CD14-positive monocyte (primary cell): ENCODE measurements around the gene FLOT1. TPM values are rescaled to one million over a fixed set of nuclear protein-coding genes. Genes with fewer than 3 reads are reported as not detected.
A peak's percentile ranks its signal among the peaks of the same experiment; 100 is the strongest.

Experiments used
- DNase-seq, 3 donors: peaks; one replicate each; pipeline ENCODE4 v3.0.0-alpha.2; 2011 to 2022
- H2AFZ ChIP-seq: 2 replicates; pipeline ENCODE4 v1.6.0; 2012; ENCODE audit warnings: mild to moderate bottlenecking, low read depth, low read length, inconsistent platforms; ENCODE audit not compliant: insufficient read depth, poor library complexity, severe bottlenecking
- H3K27ac ChIP-seq, 2 donors: 1 replicate in 1 of 2; 2 replicates in 1 of 2; pipeline ENCODE4 v1.5.1; 2012 to 2013; ENCODE audit warnings: low read length in 2 of 2, control low read depth in 1 of 2, inconsistent platforms in 1 of 2, low read depth in 1 of 2, mild to moderate bottlenecking in 1 of 2
- H3K27me3 ChIP-seq, 2 donors: one replicate each; pipeline versions ENCODE4 v1.6.0 to v1.6.1; 2011 to 2013; ENCODE audit warnings: low read length in 2 of 2; ENCODE audit not compliant: control insufficient read depth in 2 of 2, insufficient read depth in 2 of 2
- H3K36me3 ChIP-seq, 2 donors: replicated peaks in 1 of 2; 1 replicate in 1 of 2; 2 replicates in 1 of 2; pipeline versions ENCODE4 v1.5.1 to v1.6.1; 2012 to 2013; ENCODE audit warnings: low read length in 2 of 2, control low read depth in 1 of 2, inconsistent platforms in 1 of 2, mild to moderate bottlenecking in 1 of 2; ENCODE audit not compliant: insufficient read depth in 2 of 2, control insufficient read depth in 1 of 2
- H3K4me1 ChIP-seq, 2 donors: 1 replicate in 1 of 2; 2 replicates in 1 of 2; pipeline versions ENCODE4 v1.5.1 to v1.6.1; 2012 to 2013; ENCODE audit warnings: low read length in 2 of 2, control low read depth in 1 of 2, inconsistent platforms in 1 of 2, mild to moderate bottlenecking in 1 of 2, moderate library complexity in 1 of 2; ENCODE audit not compliant: insufficient read depth in 2 of 2, control insufficient read depth in 1 of 2
- H3K4me2 ChIP-seq: replicated peaks from 2 replicates; pipeline ENCODE3; 2012; ENCODE audit warnings: low read length, moderate library complexity, mild to moderate bottlenecking; ENCODE audit not compliant: poor library complexity, severe bottlenecking; ENCODE audit errors: extremely low read depth
- H3K4me3 ChIP-seq, 3 experiments: fragments of 200-600 bp in 1 of 3; sonication (generic) in 1 of 3; replicated peaks in 1 of 3; 1 replicate in 2 of 3; 2 replicates in 1 of 3; pipeline ENCODE4 v1.5.1; 2011 to 2013; ENCODE audit warnings: low read length in 3 of 3, mild to moderate bottlenecking in 3 of 3, control low read depth in 2 of 3, low read depth in 2 of 3, inconsistent platforms in 1 of 3, moderate library complexity in 1 of 3
- H3K79me2 ChIP-seq: 2 replicates; pipeline ENCODE4 v1.6.0; 2012; ENCODE audit warnings: mild to moderate bottlenecking, control low read depth, inconsistent platforms, low read length, moderate library complexity; ENCODE audit not compliant: insufficient read depth
- H3K9ac ChIP-seq: 2 replicates; pipeline ENCODE4 v1.6.0; 2017; ENCODE audit warnings: low read length, mild to moderate bottlenecking; ENCODE audit not compliant: insufficient read depth, poor library complexity, severe bottlenecking
- H3K9me3 ChIP-seq, 2 donors: replicated peaks in 1 of 2; 1 replicate in 1 of 2; 2 replicates in 1 of 2; pipeline versions ENCODE4 v1.5.1 to v1.6.1; 2012 to 2013; ENCODE audit warnings: low read length in 2 of 2, control low read depth in 1 of 2; ENCODE audit not compliant: control insufficient read depth in 1 of 2, insufficient read depth in 1 of 2
- H4K20me1 ChIP-seq: 2 replicates; pipeline ENCODE4 v1.6.0; 2012; ENCODE audit warnings: mild to moderate bottlenecking, low read length, control low read depth, moderate library complexity; ENCODE audit not compliant: insufficient read depth
- H3K27ac Mint-ChIP-seq, 7 donors: one replicate each; pipeline ENCODE4 v1.8.0; 2020; ENCODE audit warnings: mild to moderate bottlenecking in 7 of 7, mixed read lengths in 7 of 7, moderate library complexity in 6 of 7, inconsistent platforms in 2 of 7
- H3K27me3 Mint-ChIP-seq, 3 donors: one replicate each; pipeline ENCODE4 v1.8.0; 2021 to 2022; ENCODE audit warnings: low read depth in 3 of 3, mild to moderate bottlenecking in 3 of 3, mixed read lengths in 3 of 3, moderate library complexity in 3 of 3, inconsistent platforms in 1 of 3
- H3K36me3 Mint-ChIP-seq, 2 donors: one replicate each; pipeline ENCODE4 v1.8.0; 2020; ENCODE audit warnings: mixed read lengths in 2 of 2, inconsistent platforms in 1 of 2, mild to moderate bottlenecking in 1 of 2
- H3K4me1 Mint-ChIP-seq: one replicate; pipeline ENCODE4 v1.8.0; 2020; ENCODE audit warnings: mild to moderate bottlenecking, mixed read lengths
- H3K4me3 Mint-ChIP-seq, 2 donors: one replicate each; pipeline ENCODE4 v1.8.0; 2020; ENCODE audit warnings: mild to moderate bottlenecking in 2 of 2, mixed read lengths in 2 of 2, moderate library complexity in 1 of 2
- H3K9me3 Mint-ChIP-seq, 7 donors: one replicate each; pipeline ENCODE4 v1.8.0; 2020 to 2022; ENCODE audit warnings: mixed read lengths in 7 of 7, mild to moderate bottlenecking in 6 of 7, moderate library complexity in 6 of 7, inconsistent platforms in 2 of 7
- WGBS: methylation state at CpG from one replicate; pipeline ENCODE4 v1.1.5; 2013; ENCODE audit warnings: missing lambda C conversion rate; ENCODE audit not compliant: insufficient coverage; 5-methylcytosine and 5-hydroxymethylcytosine counted together
- intact Hi-C, 2 donors: fragments of 100-400 bp; cut with micrococcal nuclease; formaldehyde crosslinking; loops; one replicate each; pipeline versions ENCODE4 v1.15.0 to v1.15.1; 2023
- polyA plus RNA-seq, 3 donors: library from polyadenylated mRNA; depleted of rRNA in 1 of 3; unstranded in 2 of 3; stranded (reverse) in 1 of 3; fragments of 300-500 nt in 2 of 3; fragments of >200 nt in 1 of 3; fragmentation: Illumina TruSeq in 2 of 3; gene quantifications; 1 replicate in 2 of 3; 2 replicates in 1 of 3; pipeline ENCODE4 v1.2.3, GENCODE V29; 2012 to 2021
- TF ChIP-seq, protein P1 (sequence below): fragments of 200-600 bp; IDR thresholded peaks from one replicate; pipeline ENCODE4 v1.8.0; 2022; ENCODE audit warnings: antibody characterized with exemption, mild to moderate bottlenecking

The FLOT1 gene
- polyA plus RNA-seq, 3 donors = 124 to 153 (median 132) TPM

DNA sequence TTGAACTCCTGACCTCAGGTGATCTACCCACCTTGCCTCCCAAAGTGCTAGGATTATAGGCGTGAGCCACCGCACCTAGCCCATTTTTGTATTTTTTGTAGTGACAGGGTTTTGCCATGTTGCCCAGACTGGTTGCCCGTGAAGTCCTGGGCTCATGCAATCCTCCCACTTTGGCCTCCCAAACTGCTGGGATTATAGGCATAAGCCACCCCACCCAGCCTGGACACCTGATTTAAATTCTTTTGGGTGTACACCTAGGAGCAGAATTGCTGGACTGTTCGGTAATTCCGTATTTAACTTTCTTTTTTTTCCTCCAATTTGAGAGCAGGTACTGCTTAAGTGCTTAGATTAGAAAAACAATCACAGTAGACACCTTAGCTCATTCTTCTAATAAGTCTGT is 46.1 kb downstream of the FLOT1 start:
- 100% methylated on average over 1 of the region's 5 CpGs for WGBS
- Mint-ChIP-seq H3K4me3 (no peak overlapping the region), H3K36me3 (no peaks in the 10 kb centered on the region), H3K4me1 (peaks cover 10% of the 10 kb centered on the region), H3K27me3 (peaks cover 0 to 1% (median 0%) of the 10 kb centered on the region in 3 donors), H3K27ac (no peak overlapping the region), H3K9me3 (no peaks in the 10 kb centered on the region)
- H3K36me3 ChIP-seq = no peaks in the 10 kb centered on the region
- DNase-seq = no peak
- H3K4me2 ChIP-seq = no peak overlapping the region
- no peaks in the 10 kb centered on the region for H3K79me2 ChIP-seq
- H2AFZ ChIP-seq = no peak overlapping the region
- H3K4me1 ChIP-seq = peaks cover 9 to 10% of the 10 kb centered on the region in 2 donors
- H3K9me3 ChIP-seq = no peaks in the 10 kb centered on the region
- no peak overlapping the region for H3K9ac ChIP-seq
- H3K27ac ChIP-seq = no peak overlapping the region
- H3K4me3 ChIP-seq = no peak overlapping the region
- TF ChIP-seq, protein P1, sequence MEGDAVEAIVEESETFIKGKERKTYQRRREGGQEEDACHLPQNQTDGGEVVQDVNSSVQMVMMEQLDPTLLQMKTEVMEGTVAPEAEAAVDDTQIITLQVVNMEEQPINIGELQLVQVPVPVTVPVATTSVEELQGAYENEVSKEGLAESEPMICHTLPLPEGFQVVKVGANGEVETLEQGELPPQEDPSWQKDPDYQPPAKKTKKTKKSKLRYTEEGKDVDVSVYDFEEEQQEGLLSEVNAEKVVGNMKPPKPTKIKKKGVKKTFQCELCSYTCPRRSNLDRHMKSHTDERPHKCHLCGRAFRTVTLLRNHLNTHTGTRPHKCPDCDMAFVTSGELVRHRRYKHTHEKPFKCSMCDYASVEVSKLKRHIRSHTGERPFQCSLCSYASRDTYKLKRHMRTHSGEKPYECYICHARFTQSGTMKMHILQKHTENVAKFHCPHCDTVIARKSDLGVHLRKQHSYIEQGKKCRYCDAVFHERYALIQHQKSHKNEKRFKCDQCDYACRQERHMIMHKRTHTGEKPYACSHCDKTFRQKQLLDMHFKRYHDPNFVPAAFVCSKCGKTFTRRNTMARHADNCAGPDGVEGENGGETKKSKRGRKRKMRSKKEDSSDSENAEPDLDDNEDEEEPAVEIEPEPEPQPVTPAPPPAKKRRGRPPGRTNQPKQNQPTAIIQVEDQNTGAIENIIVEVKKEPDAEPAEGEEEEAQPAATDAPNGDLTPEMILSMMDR = no peak
- intact Hi-C loops = no loop called here
- no peaks in the 10 kb centered on the region for H3K27me3 ChIP-seq
- H4K20me1 ChIP-seq = no peaks in the 10 kb centered on the region

DNA sequence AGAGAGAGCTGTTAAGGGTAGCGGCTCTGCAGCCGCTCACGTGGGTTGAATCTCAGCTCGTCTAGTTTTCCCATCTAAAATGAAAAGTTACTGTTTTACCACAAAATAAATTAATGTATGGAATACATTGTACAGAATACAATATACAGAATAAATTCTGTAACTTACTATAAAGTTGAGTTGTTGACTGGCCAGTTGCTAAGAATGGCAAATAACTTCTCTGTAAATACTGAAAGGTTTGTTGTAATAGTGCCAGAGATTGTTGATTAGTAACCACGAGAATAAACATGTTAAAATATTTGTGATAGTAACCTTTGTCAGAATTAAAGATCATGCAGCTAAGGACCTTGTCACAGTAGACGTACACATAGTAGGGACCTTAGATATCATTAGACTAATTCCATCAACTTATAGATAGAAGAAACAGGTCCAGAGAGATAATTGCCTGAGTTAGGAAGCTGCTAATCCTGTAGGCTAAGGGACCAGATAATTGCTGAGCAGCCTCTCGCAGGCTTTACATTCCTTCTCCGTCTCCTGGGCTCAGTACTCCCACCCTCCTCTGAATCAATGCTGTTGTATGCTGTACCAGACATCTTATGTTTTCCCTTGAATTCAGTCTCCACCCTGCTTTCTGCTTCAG is 51.2 kb downstream of the FLOT1 start:
- H3K4me3 ChIP-seq = peak overlapping the region; percentile 70 to 100 (median 95)
- Mint-ChIP-seq H3K27ac (peak overlapping the region in 6 of 7 donors; percentile 70 to 98 (median 80)), H3K36me3 (peaks cover 4 to 6% of the 10 kb centered on the region in 2 donors), H3K27me3 (peaks cover 0 to 4% (median 0%) of the 10 kb centered on the region in 3 donors), H3K4me3 (peak overlapping the region; percentile 88 to 97), H3K4me1 (peaks cover 43% of the 10 kb centered on the region), H3K9me3 (no peaks in the 10 kb centered on the region)
- no peak for DNase-seq
- H4K20me1 ChIP-seq = peaks cover 2% of the 10 kb centered on the region
- peak overlapping the region; percentile 100 for H3K4me2 ChIP-seq
- peak overlapping the region; percentile 66 for H3K9ac ChIP-seq
- no peaks in the 10 kb centered on the region for H3K36me3 ChIP-seq
- peak overlapping the region in 1 of 2 donors; percentile 99 for H3K27ac ChIP-seq
- no peaks in the 10 kb centered on the region for H3K27me3 ChIP-seq
- peak overlapping the region; percentile 89 for H2AFZ ChIP-seq
- TF ChIP-seq, protein P1 = no peak
- intact Hi-C loops = no loop called here
- H3K79me2 ChIP-seq = peaks cover 40% of the 10 kb centered on the region
- no peaks in the 10 kb centered on the region for H3K9me3 ChIP-seq
- peaks cover 37 to 40% of the 10 kb centered on the region in 2 donors for H3K4me1 ChIP-seq
- 93% methylated on average over 2 of the region's 8 CpGs for WGBS
